Stimulated activated CD4-positive, alpha-beta T cell treated with anti-CD3 and anti-CD28 coated beads, Interleukin-1b, Interleukin-23, amount 100 ng/mL, for 1 hour (primary cell): ENCODE measurements around the gene HOXA13.

Experiments
- DNase-seq, 2 donors: peaks; one replicate each; pipeline ENCODE4 v3.0.0-alpha.2; 2020; ENCODE audit warnings: low read depth in 2 of 2

HOXA13 gene

DNA sequence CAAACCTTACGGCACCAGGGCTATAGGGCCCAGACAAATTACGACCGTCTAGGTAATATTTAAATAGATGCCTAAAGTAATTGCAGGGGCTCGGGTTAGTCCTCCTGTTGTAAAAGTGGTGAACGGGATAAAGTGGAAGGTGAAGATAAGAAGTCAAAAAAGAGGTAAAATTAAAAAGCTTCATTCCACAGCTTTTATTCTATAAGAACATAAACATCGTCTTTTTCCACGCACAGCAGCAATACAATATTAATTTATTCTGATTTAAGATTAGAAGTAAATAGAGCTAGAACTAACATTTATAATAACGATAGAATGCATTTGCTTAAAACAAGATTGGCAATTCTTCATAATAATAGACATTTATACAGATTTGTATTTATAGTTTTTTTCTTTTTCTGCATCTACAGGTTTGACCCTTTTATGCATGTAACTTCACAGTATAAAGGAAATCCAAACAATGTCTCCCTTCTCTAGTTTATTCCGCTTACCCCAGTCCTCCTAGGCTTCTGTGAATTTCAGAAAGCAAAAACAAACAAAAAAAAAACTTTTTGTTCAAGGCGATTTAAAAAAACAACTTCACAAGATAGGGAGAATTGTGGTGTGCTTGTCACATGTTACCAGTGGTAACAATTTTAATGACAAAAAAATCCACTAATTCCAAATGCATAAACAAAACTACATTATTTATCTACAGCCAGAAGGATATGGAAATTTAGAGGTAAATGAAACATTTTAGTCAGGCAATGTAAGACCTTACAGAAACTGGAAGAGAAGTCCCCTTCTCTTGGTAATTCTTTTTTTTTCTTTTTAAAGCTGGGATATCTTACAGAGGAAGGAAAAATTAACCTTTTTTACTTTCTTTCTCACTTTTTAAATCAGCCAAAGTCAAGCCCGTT, 29.2 kb downstream of the HOXA13 start:
- DNase-seq = no peak

DNA sequence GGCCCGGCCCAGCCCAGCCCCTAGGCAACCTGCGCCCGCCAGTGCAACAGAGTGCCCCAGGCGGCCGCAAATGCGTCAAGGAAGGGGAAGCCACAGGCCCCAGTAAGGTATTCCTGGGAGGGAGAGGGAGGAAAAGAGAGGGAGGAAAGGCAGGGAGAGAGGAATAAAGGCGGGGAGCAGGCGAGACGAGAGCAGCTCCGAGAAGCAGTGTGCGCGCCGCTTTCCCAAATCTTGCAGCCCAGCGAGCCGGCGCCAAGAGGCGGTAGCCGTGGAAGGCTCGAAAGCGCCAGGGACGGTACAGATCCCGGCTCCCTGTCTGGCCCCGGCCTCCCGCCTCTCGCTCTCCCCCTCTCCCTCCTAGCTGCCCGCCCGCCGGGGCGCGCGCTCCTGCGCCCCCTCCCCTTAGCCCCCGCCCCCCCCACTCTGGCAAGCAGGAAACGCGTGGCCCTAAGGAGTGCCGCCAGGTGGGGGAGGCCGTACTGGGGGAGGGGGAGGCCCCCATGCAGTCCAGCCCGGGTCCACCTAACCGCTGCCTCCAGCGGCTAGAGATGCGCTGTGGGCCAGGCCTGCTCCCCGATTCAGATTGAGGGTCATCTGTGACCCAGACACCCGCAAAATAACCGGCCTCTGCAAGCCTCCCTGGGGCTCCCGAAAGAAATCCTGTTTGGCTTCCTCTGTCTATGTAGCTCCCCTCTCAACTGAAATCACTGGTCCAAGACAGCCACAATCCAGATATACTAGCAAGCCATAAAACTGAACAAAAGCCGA, 30.0 kb downstream of the HOXA13 start:
- DNase-seq = no peak

DNA sequence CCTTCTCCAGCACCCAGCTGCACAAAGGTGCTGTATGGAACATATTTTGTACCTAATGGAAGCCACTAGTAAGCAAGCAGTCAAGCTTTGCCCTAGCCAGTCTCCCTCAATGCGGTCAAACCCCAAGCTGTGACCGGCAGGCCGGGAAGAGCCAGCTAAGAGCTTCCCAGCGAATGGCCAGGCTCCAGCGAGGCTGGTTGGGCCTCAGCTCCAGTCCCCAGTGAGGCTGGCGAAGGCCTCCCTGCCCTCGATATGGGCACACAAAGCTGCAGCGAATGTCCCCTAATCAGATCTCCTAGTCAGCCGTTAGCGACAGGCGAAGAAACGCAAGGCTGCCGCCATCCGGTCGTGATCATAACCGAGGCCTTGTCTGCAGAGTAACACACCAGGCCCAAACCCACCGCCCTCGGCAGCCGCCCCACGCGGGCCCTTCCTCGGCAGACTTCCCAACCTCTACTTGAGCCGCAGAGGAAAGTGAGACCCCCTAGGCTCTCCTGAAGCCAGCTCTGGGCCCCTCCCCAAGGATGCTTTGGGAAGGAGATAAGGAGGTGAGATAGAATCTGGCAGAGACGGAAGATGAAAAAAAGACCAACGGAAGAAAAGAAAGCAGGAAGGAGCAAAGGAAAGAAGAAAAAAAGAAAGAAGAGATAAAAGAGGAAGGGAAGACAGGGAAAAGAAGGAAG, 31.5 kb downstream of the HOXA13 start:
- no peak for DNase-seq

DNA sequence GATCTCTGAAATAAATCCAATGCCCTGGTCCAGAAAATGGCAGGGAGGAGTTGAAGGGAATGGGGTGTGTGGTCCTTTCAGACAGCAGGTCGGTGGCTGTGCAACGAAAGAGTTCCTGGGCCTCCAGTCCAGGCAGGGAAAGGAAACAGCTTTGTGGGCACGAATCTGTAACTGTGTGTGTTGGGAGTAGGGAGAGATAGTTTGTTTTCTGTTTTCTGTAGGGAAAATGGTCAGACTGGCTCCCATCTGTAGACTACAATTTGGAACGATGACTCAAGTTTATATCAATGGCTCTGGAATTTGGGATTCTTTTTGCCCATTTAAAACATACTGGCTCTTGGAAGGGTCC, 32.0 kb downstream of the HOXA13 start:
- DNase-seq = no peak

DNA sequence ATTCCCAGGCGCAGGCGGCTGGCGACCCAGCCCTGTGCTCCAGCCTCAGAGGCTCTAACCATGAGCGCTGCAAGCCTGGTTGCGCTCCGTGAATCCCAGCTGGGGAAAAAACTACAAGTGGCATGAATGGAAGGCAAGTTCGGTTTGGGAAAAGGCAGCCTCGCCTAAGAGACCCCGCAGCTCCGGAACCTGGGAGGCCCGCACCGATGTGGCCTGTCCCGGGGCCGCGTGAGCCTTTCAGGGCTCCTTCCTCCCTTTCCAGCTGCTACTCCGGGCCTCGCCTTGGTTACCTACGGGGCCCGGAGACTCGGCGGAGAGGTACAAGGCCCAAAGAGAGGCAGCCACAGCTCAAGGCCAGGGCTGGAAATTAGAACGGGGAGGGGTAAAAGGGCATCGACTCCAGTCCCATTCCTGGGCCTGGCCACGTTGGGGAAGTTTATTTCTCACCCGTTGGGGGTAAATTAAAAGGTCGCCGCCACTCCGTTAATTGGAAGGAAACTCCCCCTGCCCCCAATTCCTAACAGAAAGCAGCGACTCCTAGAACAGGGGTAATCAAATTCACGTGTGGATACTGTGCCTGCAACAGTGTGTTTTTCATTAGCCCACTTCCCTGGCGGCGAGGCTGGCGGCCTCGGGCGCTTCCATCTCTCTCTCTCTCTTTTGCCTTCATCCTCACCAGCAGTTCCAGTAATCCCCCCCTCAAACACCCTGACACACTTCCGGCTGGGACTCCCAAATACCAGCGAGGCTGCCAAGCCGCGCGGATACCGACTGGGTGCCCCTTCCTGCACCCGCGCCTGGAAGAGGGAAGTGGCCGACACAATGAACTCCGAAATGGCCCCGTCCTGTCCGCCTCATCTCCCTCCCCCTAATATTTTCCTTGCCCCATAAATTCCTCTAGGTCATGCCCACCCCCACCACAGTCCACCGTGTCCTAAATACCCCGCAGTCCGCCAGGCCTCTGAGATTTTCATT, 33.1 kb downstream of the HOXA13 start:
- DNase-seq = no peak

DNA sequence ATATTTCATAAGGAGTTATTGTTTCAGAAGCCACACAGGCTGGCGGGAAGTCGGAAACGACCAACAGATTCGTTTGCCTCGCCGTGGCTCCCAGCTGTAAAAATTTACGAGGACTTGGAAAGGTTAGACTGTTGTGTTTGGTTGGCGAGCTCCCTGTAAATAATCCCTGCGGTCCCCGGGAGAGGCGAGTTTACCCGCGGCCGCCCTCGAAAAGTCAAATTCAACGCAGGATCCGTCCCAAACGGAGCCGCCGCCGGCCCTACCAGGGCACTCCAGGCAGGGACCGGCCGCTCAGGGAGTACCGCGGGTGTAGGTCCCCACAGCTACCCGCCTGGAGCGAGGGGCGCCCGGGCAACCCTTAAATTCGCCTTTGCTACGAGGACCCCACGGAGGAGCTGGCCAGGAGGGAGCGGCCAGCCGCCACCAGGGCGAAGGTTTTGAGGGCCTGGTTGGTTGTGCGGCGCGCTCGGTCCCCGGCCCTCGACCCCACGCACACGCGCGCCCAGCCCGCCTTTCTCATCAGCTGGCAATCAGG, 33.8 kb downstream of the HOXA13 start:
- no peak for DNase-seq

DNA sequence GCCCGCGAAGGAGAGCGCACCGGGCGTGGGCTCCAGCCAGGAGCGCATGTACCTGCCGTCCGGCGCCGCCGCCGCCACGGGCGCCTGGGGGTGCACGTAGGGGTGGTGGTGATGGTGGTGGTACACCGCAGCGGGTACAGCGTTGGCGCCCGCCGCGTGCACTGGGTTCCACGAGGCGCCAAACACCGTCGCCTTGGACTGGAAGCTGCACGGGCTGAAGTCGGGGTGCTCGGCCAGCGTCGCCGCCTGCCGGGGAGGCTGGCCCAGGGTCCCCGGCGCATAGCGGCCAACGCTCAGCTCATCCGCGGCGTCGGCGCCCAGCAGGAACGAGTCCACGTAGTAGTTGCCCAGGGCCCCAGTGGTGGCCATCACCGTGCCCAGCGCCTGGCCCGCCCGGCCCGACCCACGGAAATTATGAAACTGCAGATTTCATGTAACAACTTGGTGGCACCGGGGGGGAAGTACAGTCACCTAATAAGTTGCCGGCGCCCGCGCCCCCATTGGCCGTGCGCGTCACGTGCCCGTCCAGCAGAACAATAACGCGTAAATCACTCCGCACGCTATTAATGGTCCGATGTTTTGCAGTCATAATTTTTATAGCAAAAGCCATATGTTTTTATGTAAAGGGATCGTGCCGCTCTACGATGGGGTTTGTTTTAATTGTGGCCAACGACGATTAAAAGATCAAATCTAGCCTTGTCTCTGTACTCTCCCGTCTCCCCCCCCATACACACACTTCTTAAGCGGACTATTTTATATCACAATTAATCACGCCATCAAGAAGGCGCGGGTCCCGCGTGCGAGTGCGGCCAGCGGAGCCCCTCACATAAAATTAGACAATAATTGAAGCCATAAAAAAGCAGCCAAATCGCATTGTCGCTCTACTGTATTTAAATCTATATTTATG, 34.5 kb downstream of the HOXA13 start, which contains the start of gene HOXA9:
Gene HOXA9, minus strand, starts transcription at position 449 of the 907 bp plus-strand sequence. Its CDS starts 80 bp downstream, at position 369.
- DNase-seq = no peak

DNA sequence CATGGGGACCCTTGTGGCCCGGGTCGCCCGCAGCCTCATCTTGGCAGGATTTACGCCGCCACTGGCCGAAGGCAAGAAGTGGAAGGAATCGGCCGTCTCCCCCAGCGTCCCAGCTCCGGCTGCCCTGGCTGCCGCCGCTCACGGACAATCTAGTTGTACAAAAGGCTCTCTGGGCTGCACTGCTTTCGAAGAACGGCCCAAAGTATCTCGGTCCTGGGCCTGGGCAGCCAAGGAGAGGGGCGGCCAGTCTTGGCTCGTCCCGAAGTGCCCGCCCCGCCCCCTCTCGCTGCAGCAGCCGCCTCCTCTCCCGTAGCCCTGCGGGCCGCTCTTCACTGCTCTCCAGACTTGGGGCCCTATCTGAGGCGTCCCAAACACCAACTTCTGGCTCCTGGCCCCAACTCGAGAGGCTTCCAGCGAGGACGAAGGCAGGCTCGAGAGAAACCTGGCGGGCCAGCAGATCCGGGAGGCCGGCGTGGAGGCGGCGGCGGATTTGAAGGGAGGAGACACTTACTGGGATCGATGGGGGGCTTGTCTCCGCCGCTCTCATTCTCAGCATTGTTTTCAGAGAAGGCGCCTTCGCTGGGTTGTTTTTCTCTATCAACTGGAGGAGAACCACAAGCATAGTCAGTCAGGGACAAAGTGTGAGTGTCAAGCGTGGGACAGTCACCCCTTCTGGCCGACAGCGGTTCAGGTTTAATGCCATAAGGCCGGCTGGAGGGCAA, 35.4 kb downstream of the HOXA13 start:
- no peak for DNase-seq

DNA sequence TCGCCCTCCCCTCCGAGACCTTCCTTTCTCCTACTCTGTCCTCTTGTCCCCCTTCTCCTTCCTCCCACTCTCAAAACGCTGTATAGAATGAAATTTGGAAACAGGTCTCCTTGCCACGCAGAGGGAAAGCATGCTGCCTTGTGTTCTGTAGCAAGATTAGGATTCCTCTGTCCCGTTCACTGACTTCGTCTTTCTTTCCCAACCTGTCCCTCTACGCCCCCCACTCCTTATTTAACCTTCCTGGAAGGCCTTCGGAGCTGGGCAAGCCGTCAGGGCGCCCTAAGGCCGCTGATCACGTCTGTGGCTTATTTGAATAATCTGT, 35.9 kb downstream of the HOXA13 start:
- DNase-seq = no peak

DNA sequence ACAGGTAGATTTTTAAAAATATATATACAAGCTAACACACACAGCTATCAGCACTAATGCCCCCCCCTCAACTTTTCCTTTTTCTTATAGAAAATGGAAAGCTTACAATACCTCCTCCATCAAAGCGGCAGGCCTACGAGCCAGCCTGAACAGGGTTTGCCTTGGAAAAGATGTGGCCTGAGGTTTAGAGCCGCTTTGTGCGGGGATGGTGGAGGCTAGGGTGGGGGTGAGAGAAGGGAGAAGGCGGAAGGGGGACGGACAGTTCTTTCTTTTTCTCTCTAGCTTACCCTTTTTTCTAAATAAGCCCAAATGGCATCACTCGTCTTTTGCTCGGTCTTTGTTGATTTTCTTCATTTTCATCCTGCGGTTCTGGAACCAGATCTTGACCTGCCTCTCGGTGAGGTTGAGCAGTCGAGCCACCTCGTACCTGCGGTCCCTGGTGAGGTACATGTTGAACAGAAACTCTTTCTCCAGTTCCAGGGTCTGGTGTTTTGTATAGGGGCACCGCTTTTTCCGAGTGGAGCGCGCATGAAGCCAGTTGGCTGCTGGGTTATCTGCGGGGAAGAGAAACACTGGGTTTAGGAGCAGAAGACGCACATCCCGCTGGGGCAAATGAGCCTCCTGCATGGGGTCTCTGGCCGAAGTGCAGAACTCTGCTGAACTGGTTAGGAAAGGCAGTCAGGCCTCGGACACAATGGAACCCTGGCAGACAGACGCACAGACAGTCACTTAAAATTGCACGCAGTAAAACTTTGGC, 36.4 kb downstream of the HOXA13 start:
- no peak for DNase-seq

DNA sequence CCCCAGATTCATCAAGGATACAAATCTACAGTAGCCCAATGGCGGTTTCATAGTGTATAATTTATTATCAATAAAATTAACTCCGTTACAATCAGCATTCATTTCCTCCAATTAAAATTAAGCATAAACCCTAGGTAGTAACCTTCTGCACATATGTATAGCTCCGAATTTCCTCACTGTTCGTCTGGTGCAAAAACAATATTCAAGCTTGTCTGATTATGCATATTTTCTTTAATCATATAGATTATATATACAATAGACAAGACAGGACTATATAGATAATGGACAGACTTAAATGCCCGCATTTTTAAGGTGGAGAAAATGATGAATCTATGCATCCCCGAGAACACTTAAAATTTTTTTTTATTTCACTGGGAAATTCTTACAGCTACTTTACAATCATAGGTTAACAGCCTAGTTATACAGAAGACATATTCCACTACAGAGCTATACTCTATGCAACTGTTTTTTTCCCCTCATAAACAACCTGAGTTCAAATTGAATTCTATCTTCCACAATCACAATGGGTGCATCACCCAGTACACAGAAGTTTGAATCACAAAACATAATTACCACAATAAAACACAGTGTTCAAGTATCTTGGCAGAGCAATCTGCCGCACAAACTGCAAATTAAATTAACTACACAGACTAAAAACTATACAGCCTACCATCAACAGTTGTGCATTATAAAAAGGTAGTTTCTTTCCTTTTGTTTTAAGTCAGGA, 37.2 kb downstream of the HOXA13 start:
- no peak for DNase-seq

DNA sequence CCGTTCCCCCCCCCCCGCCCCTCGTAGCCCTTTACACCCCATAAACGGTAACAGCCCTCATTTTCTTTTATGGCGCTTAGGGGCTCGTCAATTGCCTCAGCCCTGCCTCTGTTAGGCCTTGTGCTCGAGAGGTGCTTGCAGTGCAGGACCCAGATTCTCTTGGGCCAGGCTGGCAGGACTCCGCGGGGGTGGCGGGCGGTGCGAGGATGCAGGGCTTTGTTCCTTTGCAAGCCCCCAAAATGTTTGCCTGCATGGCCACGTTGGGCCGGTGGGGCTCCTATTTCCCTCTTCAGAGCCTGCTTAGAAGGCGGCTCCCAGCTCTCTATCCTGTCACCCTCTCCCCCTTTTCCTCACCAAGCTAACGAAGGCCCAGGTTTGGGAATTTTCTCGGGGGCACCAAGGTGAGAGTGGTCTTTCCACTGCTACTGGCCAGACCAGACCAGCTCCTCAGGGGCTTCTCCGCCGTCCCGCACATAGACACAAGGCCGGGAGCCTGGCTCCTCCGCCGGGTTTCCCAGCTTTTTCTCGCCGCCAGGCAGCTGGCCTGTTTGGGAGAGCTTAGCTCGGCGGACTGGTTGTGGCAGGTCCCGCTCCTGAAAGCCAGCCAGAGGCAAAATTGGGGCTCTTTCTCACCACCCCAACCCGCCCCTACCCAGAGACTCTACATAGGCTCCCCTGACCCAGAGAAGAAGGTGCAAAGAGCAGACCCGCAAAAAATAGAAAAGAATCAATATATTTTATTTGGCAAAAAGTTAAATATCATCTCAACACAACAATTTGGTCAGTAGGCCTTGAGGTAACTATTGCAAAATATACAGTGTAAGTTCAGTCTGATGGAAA, 38.0 kb downstream of the HOXA13 start:
- no peak for DNase-seq

DNA sequence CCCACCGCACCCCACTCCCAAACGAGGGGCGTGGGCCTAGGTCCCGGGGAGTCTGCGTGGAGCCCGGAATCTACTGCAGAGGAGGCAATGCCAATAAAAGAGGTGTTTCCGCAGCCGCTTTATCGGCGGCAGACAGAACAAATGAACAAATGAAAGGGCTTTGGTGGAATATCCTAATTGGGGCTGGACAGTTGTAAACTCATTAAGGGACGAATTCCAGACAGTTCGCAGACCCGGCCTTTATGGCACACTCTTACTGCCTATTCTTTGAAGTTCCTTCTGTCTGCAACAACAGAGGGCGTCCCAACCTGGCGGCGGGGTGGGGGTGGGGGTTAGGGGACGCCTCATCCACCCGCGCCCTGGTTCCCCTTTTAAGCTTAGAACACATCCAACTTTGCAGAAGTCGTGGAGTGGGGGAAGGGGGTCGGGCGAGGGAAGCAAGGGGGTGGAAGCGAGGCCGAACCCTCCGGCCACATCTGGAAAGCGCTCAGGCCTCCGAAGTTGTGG, 38.6 kb downstream of the HOXA13 start:
- no peak for DNase-seq

DNA sequence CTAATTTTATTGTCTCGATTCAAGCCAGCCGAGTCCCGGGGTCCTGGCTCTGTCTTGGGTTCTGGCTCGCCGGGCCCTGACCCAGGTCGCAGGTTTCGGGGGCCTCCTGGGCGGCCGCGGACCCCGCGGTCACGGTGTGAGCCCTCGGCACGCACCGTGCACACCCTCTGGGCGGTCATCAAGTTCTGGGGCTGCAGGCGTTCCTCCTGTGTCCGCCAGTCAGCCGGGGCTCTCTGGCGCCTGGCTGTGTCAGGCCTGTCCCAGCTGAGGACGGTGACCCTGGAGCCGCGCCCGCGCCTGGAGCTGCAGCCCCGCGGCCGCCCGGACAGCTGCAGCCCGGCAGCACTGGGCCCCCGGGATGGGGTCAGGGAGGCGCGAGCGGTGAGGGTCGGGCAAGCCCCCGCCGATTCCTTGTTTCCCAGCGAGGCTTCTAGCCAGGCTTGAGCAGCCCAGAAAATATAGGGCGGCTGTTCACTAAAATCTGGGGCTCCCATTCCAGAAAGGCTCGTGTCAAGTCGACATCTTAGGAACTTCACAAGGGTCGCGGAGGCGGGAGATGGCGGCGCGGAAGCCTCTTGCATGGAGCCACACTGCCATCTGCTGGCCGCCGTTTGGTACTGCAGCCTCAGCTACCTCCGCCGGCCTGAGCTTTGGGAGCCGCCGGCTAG, 39.2 kb downstream of the HOXA13 start:
- DNase-seq = peak; percentile 72 to 77

DNA sequence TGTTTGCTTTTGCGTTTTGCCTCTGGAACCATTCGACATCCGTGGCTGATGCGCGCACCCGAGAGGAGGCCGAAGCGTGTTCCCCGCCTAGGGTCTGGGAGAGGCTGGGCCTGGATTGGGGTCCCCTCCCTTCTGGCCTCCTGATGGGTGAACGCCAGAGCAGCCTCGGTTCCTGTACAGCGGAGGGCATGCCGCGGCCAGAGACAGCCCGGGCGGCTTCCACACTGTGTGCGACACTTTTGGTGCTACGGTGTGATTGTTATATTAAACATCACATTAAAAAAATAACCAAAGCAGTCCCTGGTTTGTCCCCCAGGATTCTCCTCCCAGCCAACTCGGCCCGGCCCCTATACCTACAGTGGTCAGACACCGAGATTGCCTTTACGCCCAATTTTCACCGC, 39.7 kb downstream of the HOXA13 start:
- no peak for DNase-seq
